WERI-Rb-1 (cell line): ENCODE measurements around the gene NDUFA12.

Source experiments
- DNase-seq: peaks from one replicate; pipeline ENCODE4 v3.0.0-alpha.2; 2020
- H3K27ac ChIP-seq: fragments of 250-450 bp; sonication (Bioruptor Pico); 2 replicates; pipeline ENCODE4 v1.5.1; 2020; ENCODE audit warnings: mild to moderate bottlenecking, moderate library complexity
- H3K27me3 ChIP-seq: fragments of 250-450 bp; sonication (Bioruptor Pico); 2 replicates; pipeline ENCODE4 v1.5.1; 2021; ENCODE audit warnings: mild to moderate bottlenecking, low read depth, moderate library complexity; ENCODE audit not compliant: insufficient read depth, severe bottlenecking
- H3K36me3 ChIP-seq: fragments of 250-450 bp; sonication (Bioruptor Pico); 2 replicates; pipeline ENCODE4 v1.5.1; 2020; ENCODE audit warnings: mild to moderate bottlenecking, moderate library complexity
- H3K4me3 ChIP-seq: 2 replicates; pipeline ENCODE4 v1.5.1; 2011; ENCODE audit warnings: low read depth, mild to moderate bottlenecking, control low read depth, low read length
- H3K9me3 ChIP-seq: fragments of 250-450 bp; sonication (Bioruptor Pico); 2 replicates; pipeline ENCODE4 v1.5.1; 2021; ENCODE audit warnings: mild to moderate bottlenecking, moderate library complexity; ENCODE audit not compliant: severe bottlenecking
- CTCF ChIP-seq: IDR thresholded peaks from 2 replicates; pipeline ENCODE4 v1.5.1; 2011; ENCODE audit warnings: low read depth, mild to moderate bottlenecking, control low read depth, inconsistent platforms, low read length

The NDUFA12 gene

GRCh38 chr12:94951071-94951934 lies 52.2 kb downstream of the NDUFA12 start:
- Histone ChIP-seq H3K4me3 (no peak overlapping the region), H3K27me3 (no peaks in the 10 kb centered on the region), H3K36me3 (no peaks in the 10 kb centered on the region), H3K27ac (no peak overlapping the region), H3K9me3 (no peaks in the 10 kb centered on the region)
- TF ChIP-seq CTCF = no peak
- DNase-seq = no peak

GRCh38 chr12:94948232-94948810 lies 55.2 kb downstream of the NDUFA12 start:
- DNase-seq = no peak
- H3K4me3 ChIP-seq = no peak overlapping the region
- no peak overlapping the region for H3K27ac ChIP-seq
- no peaks in the 10 kb centered on the region for H3K9me3 ChIP-seq
- H3K27me3 ChIP-seq = no peaks in the 10 kb centered on the region
- no peak for TF ChIP-seq CTCF
- H3K36me3 ChIP-seq = no peaks in the 10 kb centered on the region

- no peak for DNase-seq
- no peak overlapping the region for H3K4me3 ChIP-seq
- H3K9me3 ChIP-seq = no peaks in the 10 kb centered on the region
- no peak overlapping the region for H3K27ac ChIP-seq
- H3K36me3 ChIP-seq = no peaks in the 10 kb centered on the region
- H3K27me3 ChIP-seq = no peaks in the 10 kb centered on the region
- no peak for TF ChIP-seq CTCF
Observed at GRCh38 chr12:94942663-94943062, 60.8 kb downstream of the NDUFA12 start.

- Histone ChIP-seq H3K36me3 (no peaks in the 10 kb centered on the region), H3K9me3 (no peaks in the 10 kb centered on the region), H3K4me3 (no peak overlapping the region), H3K27ac (no peak overlapping the region), H3K27me3 (no peaks in the 10 kb centered on the region)
- DNase-seq = no peak
- no peak for TF ChIP-seq CTCF
Observed at GRCh38 chr12:94941440-94941862, 62.0 kb downstream of the NDUFA12 start.

GRCh38 chr12:94940771-94941170 lies 62.7 kb downstream of the NDUFA12 start:
- H3K27me3 ChIP-seq = no peaks in the 10 kb centered on the region
- no peak for TF ChIP-seq CTCF
- no peaks in the 10 kb centered on the region for H3K36me3 ChIP-seq
- no peak overlapping the region for H3K27ac ChIP-seq
- DNase-seq = no peak
- no peaks in the 10 kb centered on the region for H3K9me3 ChIP-seq
- no peak overlapping the region for H3K4me3 ChIP-seq
